Measurements from ENCODE around the gene MTHFD1L.

MTHFD1L gene

DNA sequence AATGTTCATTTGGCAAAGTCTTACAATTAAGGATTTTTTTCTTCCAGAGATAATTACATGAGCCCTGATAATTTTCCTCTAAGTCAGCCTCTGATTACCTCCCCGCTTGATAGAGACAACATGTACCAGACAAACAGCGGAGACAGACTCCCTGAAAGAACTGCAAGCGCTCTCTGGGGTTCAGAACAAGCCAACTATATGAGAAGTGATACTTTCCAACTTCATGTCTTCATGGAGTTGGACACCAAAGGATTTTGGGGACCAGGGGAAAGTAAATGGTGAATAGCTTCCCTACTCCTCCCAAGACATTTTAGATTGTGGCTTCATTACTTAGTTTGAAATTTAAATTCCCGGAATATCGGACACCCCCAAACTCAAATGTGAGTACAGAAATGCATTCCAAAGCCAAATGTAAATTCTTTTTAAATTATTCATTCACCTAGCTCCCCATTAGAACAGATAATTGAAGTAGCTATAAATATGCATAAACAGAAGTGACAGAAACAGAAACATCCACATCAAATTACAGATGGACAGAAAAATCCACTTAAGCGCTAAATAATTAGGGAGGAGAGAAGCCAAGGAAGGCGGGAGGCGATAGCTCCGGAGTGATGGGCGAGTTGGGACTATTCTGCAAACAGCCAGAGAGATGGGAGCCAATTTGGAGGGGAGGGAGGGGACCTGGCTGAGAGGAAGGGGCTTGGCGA is 244.5 kb downstream of the MTHFD1L start:
- Histone ChIP-seq H4K20me1 (ENCODE audit: low read depth, low read length) (no peaks in the 10 kb centered on the region), H3K4me2 (ENCODE audit: low read depth, low read length, poor library complexity, severe bottlenecking) (no peak overlapping the region), H3K9me3 (ENCODE audit: insufficient read depth, low read length) (no peaks in the 10 kb centered on the region), H3K9ac (ENCODE audit: low read length) (no peak overlapping the region), H2AFZ (ENCODE audit: low read depth, low read length, severe bottlenecking) (no peak overlapping the region), H3K27ac (ENCODE audit: low read depth, low read length) (no peak overlapping the region), H3K9me2 (replicated peaks; ENCODE audit: insufficient read depth, low read length) (no peaks in the 10 kb centered on the region), H3K4me3 (ENCODE audit: insufficient read depth, low read length, poor library complexity, severe bottlenecking) (no peak overlapping the region), H3K79me2 (ENCODE audit: insufficient read depth, low read length) (no peaks in the 10 kb centered on the region), H3F3A (ENCODE audit: insufficient read depth) (no peaks in the 10 kb centered on the region), H3K27me3 (ENCODE audit: low read length) (no peaks in the 10 kb centered on the region; the same call in 1 of the 2 replicates), H3K36me3 (ENCODE audit: low read length) (no peaks in the 10 kb centered on the region)
- TF ChIP-seq, protein P1, sequence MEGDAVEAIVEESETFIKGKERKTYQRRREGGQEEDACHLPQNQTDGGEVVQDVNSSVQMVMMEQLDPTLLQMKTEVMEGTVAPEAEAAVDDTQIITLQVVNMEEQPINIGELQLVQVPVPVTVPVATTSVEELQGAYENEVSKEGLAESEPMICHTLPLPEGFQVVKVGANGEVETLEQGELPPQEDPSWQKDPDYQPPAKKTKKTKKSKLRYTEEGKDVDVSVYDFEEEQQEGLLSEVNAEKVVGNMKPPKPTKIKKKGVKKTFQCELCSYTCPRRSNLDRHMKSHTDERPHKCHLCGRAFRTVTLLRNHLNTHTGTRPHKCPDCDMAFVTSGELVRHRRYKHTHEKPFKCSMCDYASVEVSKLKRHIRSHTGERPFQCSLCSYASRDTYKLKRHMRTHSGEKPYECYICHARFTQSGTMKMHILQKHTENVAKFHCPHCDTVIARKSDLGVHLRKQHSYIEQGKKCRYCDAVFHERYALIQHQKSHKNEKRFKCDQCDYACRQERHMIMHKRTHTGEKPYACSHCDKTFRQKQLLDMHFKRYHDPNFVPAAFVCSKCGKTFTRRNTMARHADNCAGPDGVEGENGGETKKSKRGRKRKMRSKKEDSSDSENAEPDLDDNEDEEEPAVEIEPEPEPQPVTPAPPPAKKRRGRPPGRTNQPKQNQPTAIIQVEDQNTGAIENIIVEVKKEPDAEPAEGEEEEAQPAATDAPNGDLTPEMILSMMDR (IDR thresholded peaks at IDR 0.05; ENCODE audit: insufficient read depth, low read length, poor library complexity, severe bottlenecking): no peak
- TF ChIP-seq EZH2phosphoT487 (conservative IDR thresholded peaks at IDR 0.05; ENCODE audit: low read length): no peak

DNA sequence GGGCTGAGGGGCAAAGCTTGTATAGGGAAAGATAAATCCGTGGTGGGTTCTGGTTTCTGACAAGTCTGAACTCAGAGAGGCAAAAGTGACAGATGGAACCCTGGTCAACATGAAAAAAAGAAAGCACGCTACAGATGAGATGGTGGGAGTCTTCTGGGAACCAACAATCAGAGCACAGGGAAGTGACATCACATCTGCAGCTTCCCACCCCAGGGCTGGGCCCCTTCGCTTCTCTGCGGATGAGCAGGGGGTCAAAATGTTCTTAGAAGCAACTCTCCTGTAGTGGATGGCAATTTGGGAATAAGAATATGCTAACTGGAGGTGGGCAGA is 245.0 kb downstream of the MTHFD1L start:
- Histone ChIP-seq H4K20me1 (ENCODE audit: low read depth, low read length) (no peaks in the 10 kb centered on the region), H3K4me2 (ENCODE audit: low read depth, low read length, poor library complexity, severe bottlenecking) (no peak overlapping the region), H3K9ac (ENCODE audit: low read length) (no peak overlapping the region), H3K9me3 (ENCODE audit: insufficient read depth, low read length) (no peaks in the 10 kb centered on the region), H3K27ac (ENCODE audit: low read depth, low read length) (no peak overlapping the region), H2AFZ (ENCODE audit: low read depth, low read length, severe bottlenecking) (no peak overlapping the region), H3K36me3 (ENCODE audit: low read length) (no peaks in the 10 kb centered on the region), H3K9me2 (replicated peaks; ENCODE audit: insufficient read depth, low read length) (no peaks in the 10 kb centered on the region), H3K79me2 (ENCODE audit: insufficient read depth, low read length) (no peaks in the 10 kb centered on the region), H3K27me3 (ENCODE audit: low read length) (no peaks in the 10 kb centered on the region; the same call in 1 of the 2 replicates), H3K4me3 (ENCODE audit: insufficient read depth, low read length, poor library complexity, severe bottlenecking) (no peak overlapping the region), H3F3A (ENCODE audit: insufficient read depth) (no peaks in the 10 kb centered on the region)
- TF ChIP-seq EZH2phosphoT487 (conservative IDR thresholded peaks at IDR 0.05; ENCODE audit: low read length): no peak
- TF ChIP-seq, protein P1 (IDR thresholded peaks at IDR 0.05; ENCODE audit: insufficient read depth, low read length, poor library complexity, severe bottlenecking): no peak

DNA sequence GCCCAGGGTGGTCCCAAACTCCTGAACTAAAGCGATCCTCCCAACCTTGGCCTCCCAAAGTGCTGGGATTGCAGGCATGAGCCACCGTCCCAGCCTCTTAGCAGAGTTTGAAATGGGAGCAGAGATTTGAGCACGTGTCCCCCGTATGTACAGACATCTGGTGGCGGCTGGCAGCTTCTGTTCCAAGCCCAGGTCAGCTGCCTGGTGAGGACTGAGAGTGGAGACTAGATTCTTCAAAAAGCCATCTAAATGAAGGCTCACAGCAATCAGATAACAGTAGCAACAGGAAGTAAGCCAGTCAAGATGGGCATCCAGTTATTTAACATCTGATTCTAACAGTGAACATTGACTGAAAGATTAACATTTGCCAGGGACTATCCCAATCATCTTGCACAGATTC is 246.2 kb downstream of the MTHFD1L start:
- no peak for TF ChIP-seq EZH2phosphoT487 (conservative IDR thresholded peaks at IDR 0.05; ENCODE audit: low read length)
- TF ChIP-seq, protein P1 (IDR thresholded peaks at IDR 0.05; ENCODE audit: insufficient read depth, low read length, poor library complexity, severe bottlenecking): no peak
- Histone ChIP-seq H3K36me3 (ENCODE audit: low read length) (no peaks in the 10 kb centered on the region), H3K4me3 (ENCODE audit: insufficient read depth, low read length, poor library complexity, severe bottlenecking) (no peak overlapping the region), H3K27me3 (ENCODE audit: low read length) (no peaks in the 10 kb centered on the region; the same call in 1 of the 2 replicates), H3K4me2 (ENCODE audit: low read depth, low read length, poor library complexity, severe bottlenecking) (no peak overlapping the region), H3K9me2 (replicated peaks; ENCODE audit: insufficient read depth, low read length) (no peaks in the 10 kb centered on the region), H2AFZ (ENCODE audit: low read depth, low read length, severe bottlenecking) (no peak overlapping the region), H3K27ac (ENCODE audit: low read depth, low read length) (no peak overlapping the region), H3K79me2 (ENCODE audit: insufficient read depth, low read length) (no peaks in the 10 kb centered on the region), H3K9me3 (ENCODE audit: insufficient read depth, low read length) (no peaks in the 10 kb centered on the region), H3K9ac (ENCODE audit: low read length) (no peak overlapping the region), H4K20me1 (ENCODE audit: low read depth, low read length) (no peaks in the 10 kb centered on the region), H3F3A (ENCODE audit: insufficient read depth) (no peaks in the 10 kb centered on the region)

Measured in SU-DHL-6 (cell line).